ENCODE data around the gene CYRIA.

The CYRIA gene

DNA sequence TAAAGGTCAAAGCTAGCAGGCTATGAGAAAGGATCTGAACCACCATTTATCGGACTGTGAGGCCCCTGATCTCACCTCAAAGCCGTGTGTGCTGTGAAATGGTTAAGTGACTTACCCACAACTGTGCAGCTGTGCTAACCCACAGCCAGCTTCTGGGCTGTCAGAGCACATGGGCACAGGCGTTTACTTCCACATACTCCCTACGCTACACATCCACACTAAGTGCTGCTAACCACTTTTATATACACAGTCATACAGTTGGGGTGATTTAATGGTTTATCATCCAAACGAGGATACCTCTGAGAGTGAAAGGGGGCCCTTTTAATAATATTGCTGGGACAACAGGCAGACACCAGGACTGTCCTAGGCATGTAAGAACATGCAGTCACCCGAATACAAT lies 37.3 kb downstream of the CYRIA start:
- DNase-seq (ENCODE audit: low read depth): no peak

DNA sequence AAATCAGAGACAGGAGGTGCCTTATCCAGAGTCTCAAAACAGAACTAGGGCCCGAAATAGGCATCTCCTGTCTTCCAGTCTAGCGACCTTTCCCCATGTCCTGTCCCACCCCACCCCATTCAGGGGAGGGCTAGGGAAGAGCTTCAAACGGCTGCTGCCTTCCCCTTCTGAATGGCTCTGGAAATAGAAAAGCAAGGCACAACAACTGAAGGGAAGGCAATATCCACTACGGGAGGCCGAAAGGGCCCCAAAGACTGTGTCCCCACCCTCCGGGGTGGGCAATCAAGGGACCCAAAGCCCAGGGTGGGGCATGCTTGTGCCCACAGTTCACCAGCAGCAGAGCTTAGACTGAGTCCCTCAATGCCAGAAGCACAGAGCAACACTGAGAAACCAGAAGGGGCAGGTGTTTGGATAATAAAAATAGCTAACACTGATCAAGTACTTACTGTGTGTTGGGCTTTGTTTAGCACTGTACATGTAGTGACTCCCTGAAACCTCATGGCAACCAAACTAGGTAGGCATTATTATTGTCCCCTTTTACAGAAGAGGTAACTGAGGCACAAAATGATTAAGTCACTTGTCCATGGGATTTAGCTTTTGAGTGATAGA lies 38.5 kb downstream of the CYRIA start:
- no peak for DNase-seq (ENCODE audit: low read depth)

DNA sequence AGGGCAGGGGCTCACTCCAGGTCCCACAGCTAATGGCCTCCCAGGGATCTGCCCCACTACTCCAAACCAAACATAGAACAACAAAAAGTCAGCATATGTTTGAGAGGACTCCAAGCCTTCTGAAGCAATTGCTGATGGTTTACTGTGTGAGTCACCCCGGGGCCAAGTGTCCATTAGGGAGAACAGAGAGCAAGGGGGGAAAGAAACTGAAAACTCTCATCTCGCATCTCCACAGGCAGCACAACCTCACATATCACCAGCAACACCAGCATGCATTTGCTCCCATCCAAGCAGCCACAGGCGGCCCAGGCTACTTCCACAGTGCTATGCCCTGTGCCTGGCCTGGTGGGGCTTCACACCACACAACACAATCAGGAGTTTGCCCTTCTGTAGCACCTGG lies 39.1 kb downstream of the CYRIA start:
- no peak for DNase-seq (ENCODE audit: low read depth)

DNA sequence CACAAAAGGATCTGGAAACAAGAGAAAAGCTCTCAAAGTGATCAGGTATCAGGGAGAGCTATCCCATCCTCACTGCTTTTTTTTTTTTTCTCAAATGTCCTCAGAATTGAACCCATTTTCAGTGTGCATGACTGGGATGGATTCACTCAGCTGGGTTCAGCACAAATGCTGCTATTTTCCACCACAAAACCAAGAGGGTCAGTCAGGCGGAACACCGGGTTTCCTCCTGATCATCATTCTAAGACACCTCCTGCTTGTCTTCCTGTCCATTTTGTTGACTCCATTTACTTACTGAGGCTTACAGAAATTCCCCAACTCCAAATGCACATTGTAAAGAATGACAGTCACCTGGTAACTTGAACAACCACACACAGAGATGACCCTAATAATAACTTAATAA lies 39.9 kb downstream of the CYRIA start:
- no peak for DNase-seq (ENCODE audit: low read depth)

DNA sequence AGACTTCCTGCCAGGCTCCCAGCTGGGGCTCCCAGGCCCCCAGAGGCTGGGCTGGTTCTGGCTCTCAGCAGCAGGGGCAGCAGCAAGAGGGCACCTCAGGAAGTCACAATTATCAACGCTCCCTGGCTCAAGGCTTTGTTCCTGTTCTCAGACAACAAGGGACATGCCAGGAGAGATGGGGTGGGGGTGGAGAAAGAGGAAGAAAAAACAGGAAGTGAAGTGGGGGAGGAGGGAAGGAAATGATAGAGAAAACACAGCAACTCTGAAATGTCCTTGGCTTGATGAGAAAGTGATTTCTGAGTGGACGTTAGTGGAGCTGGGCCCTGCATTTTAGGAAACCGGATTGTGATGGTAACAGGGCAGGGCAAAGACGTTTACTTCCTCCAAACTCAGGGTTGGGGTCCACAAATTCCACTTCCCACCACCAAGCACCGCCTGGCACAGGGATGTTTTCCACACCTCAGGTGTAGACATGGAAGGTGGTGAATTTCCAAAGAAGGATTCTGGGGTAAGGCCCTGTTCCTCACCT lies 40.4 kb downstream of the CYRIA start:
- DNase-seq (ENCODE audit: low read depth): no peak

DNA sequence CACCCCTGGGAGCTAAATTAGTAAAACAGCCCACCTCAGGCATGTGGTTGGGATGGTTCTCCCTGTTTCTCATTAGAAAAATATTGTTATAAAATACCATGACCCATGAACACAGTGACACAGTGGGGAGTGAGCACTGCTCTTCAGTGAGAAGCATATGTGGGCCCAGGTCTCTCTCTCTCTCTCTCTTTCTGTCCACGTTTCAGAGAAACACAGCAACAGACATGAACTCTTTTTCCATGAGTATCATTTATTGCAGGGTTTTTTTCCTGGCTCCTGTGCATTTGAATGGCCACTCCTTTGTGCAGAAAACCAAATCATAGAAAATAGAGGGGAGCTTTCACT lies 41.2 kb downstream of the CYRIA start:
- DNase-seq (ENCODE audit: low read depth): no peak

DNA sequence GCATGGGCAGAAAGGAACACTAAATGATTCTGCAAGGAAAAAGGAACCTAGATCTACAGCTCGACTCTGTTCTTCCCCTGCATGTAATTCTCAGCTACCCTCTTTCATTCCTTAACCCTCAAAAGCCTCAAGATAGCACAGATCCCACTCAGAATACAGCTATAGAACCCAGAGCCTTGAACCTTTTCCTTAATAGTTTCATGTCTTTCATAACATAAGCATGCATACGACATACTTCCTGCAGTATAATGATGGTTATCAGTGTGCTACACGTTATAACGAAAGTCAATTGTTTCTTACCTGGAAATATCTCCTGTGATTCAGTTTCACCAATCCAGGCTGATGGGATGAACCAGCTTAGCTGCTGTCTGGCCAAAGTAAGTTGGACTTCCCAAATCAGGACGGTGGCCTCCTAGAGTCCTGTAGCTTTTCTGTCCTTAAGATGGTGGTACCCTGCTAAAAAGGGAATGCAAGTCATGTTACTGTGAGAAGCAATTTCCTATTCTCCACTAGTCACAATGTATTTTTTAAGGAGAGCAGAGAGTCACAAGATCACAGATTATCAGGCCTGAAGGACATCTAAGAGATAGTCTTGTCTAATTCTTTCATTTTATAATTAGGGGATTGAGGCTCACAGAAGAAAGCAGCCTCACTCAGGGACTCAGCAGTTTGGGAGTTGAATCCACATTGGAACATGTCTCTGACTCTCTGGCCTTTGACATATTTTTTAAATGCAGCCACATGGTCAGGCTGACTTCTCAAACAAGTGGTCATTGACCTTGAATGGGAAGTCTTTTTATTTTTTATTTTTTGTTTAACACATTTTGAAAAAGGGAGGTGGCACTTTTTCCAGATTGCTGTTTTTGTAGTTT lies 41.8 kb downstream of the CYRIA start:
- no peak for DNase-seq (ENCODE audit: low read depth)

DNA sequence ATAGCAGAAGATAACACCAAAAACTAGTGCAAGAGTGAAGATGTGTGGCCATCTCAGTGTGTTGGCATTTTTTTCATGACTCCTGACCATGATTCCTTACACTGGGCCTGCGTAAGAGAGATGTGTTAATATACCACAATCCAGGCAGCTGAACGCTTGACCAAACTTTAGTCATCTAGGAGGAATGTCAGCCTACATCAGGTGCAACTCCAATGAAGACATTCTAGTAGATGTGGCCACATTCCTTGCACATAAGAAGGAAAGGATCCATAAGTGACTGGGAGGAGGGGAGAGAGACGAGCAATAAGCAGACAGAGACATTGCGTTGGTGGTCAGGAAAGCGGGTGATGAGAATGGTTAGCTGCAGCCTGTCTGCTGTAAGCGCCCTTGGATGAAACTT lies 42.6 kb downstream of the CYRIA start:
- DNase-seq (ENCODE audit: low read depth): no peak

DNA sequence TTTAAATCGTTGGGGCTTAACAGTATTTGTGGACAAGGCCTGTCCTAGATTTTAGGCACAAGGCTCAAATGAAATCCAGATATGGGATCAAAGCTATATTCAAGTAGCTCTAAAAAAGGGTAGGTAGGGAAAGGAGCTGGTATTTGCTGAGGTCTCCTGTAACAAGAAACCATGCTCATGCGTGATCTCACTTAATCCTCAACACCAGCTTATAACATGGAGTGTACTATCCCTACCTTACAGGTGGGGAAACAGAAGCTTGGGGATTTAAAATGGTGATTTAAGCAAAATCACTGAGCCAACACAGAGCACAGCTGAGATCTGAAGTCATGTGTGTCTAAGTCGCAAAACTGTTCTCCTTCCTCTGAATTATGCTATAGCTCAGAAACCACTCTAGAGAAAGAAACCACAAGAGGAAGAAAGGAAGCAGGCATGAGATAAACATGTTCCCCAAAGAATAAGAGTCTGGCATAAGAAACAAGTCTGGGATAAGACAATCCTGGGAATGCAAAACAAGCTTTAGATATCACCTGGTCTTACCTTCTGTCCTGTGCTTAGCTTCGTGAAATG lies 43.1 kb downstream of the CYRIA start:
- no peak for DNase-seq (ENCODE audit: low read depth)

DNA sequence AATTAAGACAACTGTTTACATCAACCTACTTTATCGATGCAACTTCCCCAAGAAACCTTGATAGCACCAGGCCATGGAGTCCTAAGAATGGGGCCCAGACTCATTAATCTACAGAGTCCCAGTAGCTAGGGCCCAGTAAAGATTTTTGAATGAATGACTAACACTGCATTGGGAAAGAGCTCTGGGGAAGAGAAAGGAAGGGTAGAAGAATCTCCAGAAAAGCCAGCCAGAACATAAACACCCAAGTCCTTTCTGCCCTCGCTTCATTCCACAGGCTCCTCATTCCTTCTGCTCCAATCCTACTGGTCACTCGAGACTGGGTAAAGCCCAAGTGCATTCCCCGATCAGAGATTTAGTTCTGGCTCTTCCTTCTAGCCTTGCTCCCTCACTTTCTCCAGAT lies 44.3 kb downstream of the CYRIA start:
- DNase-seq (ENCODE audit: low read depth): no peak

DNA sequence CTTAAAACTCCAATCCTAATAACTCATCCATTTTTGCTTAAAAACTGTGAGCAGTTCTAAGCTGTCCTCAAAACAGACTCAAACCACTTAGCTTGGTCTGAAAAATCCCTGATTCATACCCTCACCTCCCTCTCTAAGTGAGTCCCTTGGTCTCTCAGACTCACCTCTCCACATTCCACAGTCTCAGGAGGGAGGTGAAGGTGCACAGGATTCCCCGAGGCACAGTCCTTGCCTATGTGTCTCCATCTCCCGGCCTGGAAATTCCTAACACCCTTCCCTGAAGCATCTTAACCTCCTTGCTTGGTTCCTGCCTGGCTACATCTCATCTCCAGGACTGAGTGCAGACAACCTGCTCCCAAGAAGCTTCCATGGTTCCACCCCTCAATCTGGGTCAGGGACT lies 45.0 kb downstream of the CYRIA start:
- no peak for DNase-seq (ENCODE audit: low read depth)

DNA sequence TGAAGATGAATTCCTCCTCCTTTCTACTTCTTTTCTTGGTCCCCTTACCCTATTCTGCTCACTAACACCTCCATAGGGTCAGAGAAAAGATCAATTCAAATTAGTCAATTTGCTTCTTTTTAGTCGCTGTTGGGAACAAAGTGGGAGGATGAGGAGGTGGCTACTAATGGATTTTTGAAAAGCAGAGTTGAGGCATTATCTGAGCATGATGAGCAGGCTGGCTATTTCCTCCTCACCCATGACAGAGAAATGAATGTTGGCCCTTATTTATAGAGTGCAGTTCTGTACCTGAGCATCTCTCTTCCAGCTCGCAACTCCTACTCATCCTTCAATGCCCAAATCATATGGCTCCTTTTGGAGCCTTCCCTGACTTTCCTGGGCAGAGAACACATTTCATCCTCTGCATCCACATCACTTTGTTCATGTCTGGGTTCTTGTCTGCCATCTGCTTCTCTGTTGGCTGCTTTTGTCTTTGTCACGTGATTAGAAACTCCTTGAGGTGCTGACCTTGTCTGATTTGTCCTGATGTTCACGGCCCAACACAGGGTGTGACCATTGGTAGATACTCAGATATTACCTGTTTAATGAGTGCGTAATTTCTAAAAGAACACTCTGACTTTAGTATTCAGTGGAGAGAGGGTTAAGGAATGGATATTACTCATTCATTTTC lies 45.9 kb downstream of the CYRIA start:
- DNase-seq (ENCODE audit: low read depth): no peak

DNA sequence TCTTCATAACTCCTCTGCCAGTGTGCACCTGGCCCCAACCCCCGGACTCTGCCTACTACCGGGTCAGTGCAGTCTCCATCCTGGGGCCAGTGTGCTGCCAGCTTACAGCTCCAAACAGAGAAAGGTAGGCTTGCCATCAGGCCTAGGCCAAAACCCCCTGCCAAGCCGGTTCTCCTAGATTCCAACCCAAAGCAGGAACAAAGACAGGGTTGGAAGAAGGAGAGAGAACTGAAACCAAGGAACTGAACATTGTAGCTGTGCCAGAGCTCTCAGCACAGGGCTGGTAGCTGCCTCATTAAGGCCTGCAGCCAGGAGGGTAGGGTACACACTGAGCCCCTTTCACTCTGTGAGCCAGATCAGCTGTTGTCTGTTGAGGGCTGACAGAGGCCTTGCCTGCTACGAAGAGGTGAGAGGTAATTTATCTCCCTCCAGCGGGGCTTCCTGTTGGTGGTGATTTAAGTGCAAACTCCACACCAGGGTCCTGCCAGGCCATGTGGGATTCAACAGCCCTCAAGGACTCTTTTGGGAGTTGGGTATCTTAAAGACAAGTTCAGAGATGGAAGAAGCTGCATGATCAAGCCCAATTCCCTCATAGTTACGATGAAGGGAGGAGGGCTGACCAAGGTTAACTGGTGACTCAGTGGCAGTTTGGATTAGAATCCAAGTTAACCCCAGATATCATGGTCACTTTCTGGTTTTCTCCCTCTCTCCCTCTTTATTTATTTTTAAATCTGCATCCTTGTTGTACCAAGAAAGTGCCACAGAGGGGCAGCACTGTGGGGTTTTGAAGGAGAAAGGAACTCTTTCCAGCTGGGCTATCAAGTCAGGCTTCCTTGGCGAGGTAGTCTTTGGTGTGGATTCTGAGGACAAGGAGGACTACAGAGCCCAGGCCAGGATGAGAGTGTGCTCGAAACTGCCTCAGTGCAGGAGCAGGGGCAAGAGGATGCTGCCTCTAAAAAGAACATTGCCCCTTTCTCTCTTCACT lies 48.1 kb downstream of the CYRIA start:
- DNase-seq (ENCODE audit: low read depth): no peak

All from stimulated activated CD4-positive, alpha-beta T cell treated with anti-CD3 and anti-CD28 coated beads, Interleukin-2, amount 100 ng/mL, for 4 hours (primary cell).